Measurements from ENCODE around the gene EPHB1.

Gene EPHB1

DNA sequence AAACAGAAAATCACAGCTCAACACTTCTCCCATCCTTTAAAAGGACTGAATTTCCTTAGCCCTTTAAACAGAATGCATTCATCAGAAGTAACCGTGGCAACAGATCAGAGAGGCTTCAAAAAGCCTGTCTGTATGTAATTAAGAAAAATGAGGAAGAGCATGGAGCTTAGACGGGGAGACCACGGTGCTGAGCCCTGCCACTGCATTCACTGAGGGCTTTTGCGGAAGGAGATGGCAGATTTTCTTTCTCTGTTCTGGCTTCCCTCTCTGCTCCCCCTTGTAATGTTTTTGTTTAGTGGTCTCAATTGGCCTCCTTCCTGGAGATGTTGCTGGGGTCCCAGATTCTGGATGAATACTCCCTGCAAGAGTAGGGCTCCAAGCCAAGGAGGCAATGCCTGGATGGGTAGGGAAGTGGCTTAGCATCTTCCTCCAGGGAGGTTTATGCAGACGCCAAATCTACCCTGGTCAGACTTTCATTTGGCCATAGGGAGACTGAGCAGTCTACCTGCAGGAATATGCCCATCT lies 332.9 kb downstream of the EPHB1 start:
- DNase-seq (ENCODE audit: low spot score) = no peak
- in situ Hi-C loops (cut with MboI; ENCODE audit: low sequenced_read_pairs, unreplicated experiment) = no loop called here
- no peak for TF ChIP-seq CTCF (IDR thresholded peaks at IDR 0.05; ENCODE audit: borderline replicate concordance, control extremely low read depth, extremely low read depth, insufficient read depth, missing control alignments)

DNA sequence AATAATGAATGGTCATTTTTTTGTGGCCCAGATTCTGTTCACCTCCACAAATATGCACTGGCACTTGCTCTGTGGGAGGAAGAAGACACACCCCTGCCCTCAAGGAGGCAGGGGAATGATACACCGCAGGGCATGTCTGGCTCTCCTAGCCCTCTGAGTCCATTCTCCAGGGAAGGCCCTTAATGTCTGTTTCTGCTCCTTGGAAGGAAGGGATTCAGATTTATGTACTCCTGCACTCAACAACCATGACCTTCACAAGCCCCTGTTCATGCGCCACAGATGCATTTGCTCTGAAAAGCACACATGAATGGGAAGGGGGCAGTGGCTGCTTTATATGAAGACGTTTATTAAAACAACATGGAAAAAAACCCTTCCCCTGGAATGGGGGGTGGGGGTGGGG lies 333.8 kb downstream of the EPHB1 start:
- in situ Hi-C loops (cut with MboI; ENCODE audit: low sequenced_read_pairs, unreplicated experiment) = no loop called here
- no peak for TF ChIP-seq CTCF (IDR thresholded peaks at IDR 0.05; ENCODE audit: borderline replicate concordance, control extremely low read depth, extremely low read depth, insufficient read depth, missing control alignments)
- DNase-seq (ENCODE audit: low spot score) = no peak

DNA sequence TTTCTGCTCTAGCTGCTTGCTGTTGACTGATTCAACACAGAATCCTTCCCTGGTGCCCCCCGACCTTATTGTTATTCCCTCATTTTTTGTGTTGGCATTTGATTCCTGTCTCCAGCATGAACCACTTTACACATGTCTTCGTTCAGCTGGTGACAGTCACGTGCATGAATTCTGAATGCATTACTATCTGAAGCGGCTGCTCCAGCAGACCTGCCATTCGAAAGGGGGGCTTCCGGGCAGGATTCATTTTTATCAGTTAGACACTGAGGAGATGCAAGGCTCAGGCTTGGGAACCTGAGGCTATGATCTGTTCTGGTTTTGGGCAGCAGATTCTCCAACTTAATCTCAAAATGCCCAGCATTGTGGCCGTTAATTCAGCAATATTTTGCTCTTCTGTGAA lies 336.2 kb downstream of the EPHB1 start:
- no peak for DNase-seq (ENCODE audit: low spot score)
- in situ Hi-C loops (cut with MboI; ENCODE audit: low sequenced_read_pairs, unreplicated experiment) = no loop called here
- TF ChIP-seq CTCF (IDR thresholded peaks at IDR 0.05; ENCODE audit: borderline replicate concordance, control extremely low read depth, extremely low read depth, insufficient read depth, missing control alignments) = no peak

- in situ Hi-C loops (cut with MboI; ENCODE audit: low sequenced_read_pairs, unreplicated experiment) = no loop called here
- TF ChIP-seq CTCF (IDR thresholded peaks at IDR 0.05; ENCODE audit: borderline replicate concordance, control extremely low read depth, extremely low read depth, insufficient read depth, missing control alignments) = no peak
- DNase-seq (ENCODE audit: low spot score) = no peak
Observed at GRCh38 chr3:135133905-135134683, 339.0 kb downstream of the EPHB1 start.

DNA sequence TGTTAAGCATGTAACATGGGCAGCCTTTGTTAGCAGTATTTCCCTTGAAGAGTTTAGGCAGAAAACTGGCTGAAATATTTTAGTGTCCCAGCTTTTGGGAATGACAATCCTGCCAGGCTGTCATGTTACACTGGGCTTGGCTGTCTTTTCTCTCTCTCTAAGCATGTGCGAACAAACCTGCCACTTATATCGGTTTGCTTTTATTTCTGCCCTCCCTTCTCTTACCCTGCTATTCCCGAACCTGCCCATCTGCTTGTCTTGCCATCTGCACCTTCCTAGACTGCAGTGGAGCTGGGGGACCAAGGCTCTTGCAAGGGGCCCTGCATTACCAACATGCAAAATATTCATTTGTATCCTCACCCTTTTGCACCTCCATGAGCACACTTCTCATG lies 339.6 kb downstream of the EPHB1 start:
- no peak for TF ChIP-seq CTCF (IDR thresholded peaks at IDR 0.05; ENCODE audit: borderline replicate concordance, control extremely low read depth, extremely low read depth, insufficient read depth, missing control alignments)
- in situ Hi-C loops (cut with MboI; ENCODE audit: low sequenced_read_pairs, unreplicated experiment) = no loop called here
- no peak for DNase-seq (ENCODE audit: low spot score)

DNA sequence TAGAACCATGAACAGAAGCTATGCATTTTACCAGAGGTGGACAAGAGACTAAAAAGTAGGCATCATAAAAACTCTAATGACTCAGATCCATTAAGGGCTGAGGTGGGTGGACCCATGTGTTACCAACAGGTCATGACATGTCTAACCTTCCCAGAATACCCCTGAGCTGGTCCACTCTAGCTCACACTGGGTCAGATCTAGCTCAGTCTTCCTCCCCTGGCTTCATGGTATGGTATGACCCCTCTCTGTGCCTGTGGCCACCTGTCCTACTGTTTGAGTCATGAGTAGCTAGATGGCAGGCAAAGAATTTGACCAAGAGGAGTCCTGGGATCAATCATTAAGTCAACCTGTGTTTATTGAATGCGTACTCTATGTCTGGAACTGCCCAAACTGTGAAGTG lies 340.4 kb downstream of the EPHB1 start:
- no peak for TF ChIP-seq CTCF (IDR thresholded peaks at IDR 0.05; ENCODE audit: borderline replicate concordance, control extremely low read depth, extremely low read depth, insufficient read depth, missing control alignments)
- in situ Hi-C loops (cut with MboI; ENCODE audit: low sequenced_read_pairs, unreplicated experiment) = no loop called here
- DNase-seq (ENCODE audit: low spot score) = no peak

Data from GM13976 (cell line).